SK-N-SH (cell line): ENCODE data around the gene CD99L2. TPM values are rescaled to one million over a fixed set of nuclear protein-coding genes. Genes with fewer than 3 reads are reported as not detected.

ENCODE experiments used
- CTCF ChIA-PET: fragments of 300-600, 350-600 bp; formaldehyde crosslinking; extraction: SDS; loops from one replicate; lab custom pipeline; 2021; lab: Yijun Ruan, JAX
- POLR2A ChIA-PET: fragments of 350-600 bp; sonication (Branson Sonifier 250); formaldehyde crosslinking; extraction: SDS; loops from one replicate; lab custom pipeline; 2020; ENCODE audit warnings: antibody characterized with exemption, inconsistent platforms; lab: Yijun Ruan, JAX
- DNase-seq: peaks from one replicate; pipeline ENCODE4 v3.0.0; 2012
- H2AFZ ChIP-seq: fragments of 200-600 bp; sonication (generic); 2 replicates; pipeline ENCODE4 v1.8.1; 2016; ENCODE audit warnings: antibody characterized with exemption, mild to moderate bottlenecking, low read depth
- H3F3A ChIP-seq: fragments of 200-600 bp; sonication (generic); replicated peaks from 2 replicates; pipeline ENCODE3; 2016; ENCODE audit warnings: antibody characterized with exemption, mild to moderate bottlenecking; ENCODE audit not compliant: insufficient read depth
- H3K27ac ChIP-seq, 2 experiments: fragments of 200-500 bp in 1 of 2; fragments of 200-600 bp in 1 of 2; sonication (Bioruptor generic) in 1 of 2; sonication (generic), shearing (Covaris generic) in 1 of 2; 2 replicates each; pipeline versions ENCODE4 v1.5.1 to v1.6.1; 2014 to 2016; ENCODE audit warnings: low read depth in 2 of 2, inconsistent platforms in 1 of 2, low read length in 1 of 2, mild to moderate bottlenecking in 1 of 2, mixed read lengths in 1 of 2
- H3K27me3 ChIP-seq: fragments of 200-600 bp; sonication (generic), shearing (Covaris generic); 2 replicates; pipeline ENCODE4 v1.6.1; 2016; ENCODE audit warnings: mixed run types; ENCODE audit not compliant: insufficient read depth
- H3K36me3 ChIP-seq, 2 experiments: fragments of 200-500 bp in 1 of 2; fragments of 200-600 bp in 1 of 2; sonication (Bioruptor generic) in 1 of 2; sonication (generic) in 1 of 2; replicated peaks in 1 of 2; 2 replicates each; pipeline versions ENCODE3 to v1.5.1; 2014 to 2016; ENCODE audit warnings: low read length in 1 of 2, mild to moderate bottlenecking in 1 of 2; ENCODE audit not compliant: insufficient read depth in 2 of 2, control insufficient read depth in 1 of 2
- H3K4me1 ChIP-seq, 2 experiments: fragments of 200-500 bp in 1 of 2; fragments of 200-600 bp in 1 of 2; sonication (Bioruptor generic) in 1 of 2; sonication (generic), shearing (Covaris generic) in 1 of 2; 2 replicates each; pipeline versions ENCODE4 v1.5.1 to v1.6.1; 2014 to 2016; ENCODE audit warnings: low read depth in 1 of 2, low read length in 1 of 2, mixed run types in 1 of 2; ENCODE audit not compliant: insufficient read depth in 2 of 2, control insufficient read depth in 1 of 2
- H3K4me2 ChIP-seq: fragments of 200-600 bp; sonication (generic), shearing (Covaris generic); 2 replicates; pipeline ENCODE4 v1.6.1; 2017; ENCODE audit warnings: mixed run types
- H3K4me3 ChIP-seq, 2 experiments: fragments of 200-500 bp in 1 of 2; fragments of 200-600 bp in 1 of 2; sonication (Bioruptor generic) in 1 of 2; sonication (generic), shearing (Covaris generic) in 1 of 2; 2 replicates each; pipeline versions ENCODE4 v1.5.1 to v1.8.1; 2014 to 2016; ENCODE audit warnings: low read depth in 2 of 2, inconsistent platforms in 1 of 2, low read length in 1 of 2, mild to moderate bottlenecking in 1 of 2, mixed read lengths in 1 of 2, moderate library complexity in 1 of 2
- H3K79me2 ChIP-seq: fragments of 200-600 bp; sonication (generic); 2 replicates; pipeline ENCODE4 v1.8.1; 2017; ENCODE audit warnings: mild to moderate bottlenecking; ENCODE audit not compliant: insufficient read depth
- H3K9ac ChIP-seq: fragments of 200-600 bp; sonication (generic); 2 replicates; pipeline ENCODE4 v1.6.1; 2017; ENCODE audit warnings: mixed run types
- H3K9me2 ChIP-seq: fragments of 200-600 bp; sonication (generic); 2 replicates; pipeline ENCODE4 v1.6.1; 2017; ENCODE audit warnings: mixed run types
- H3K9me3 ChIP-seq: fragments of 200-600 bp; sonication (generic); 2 replicates; pipeline ENCODE4 v1.6.1; 2017; ENCODE audit warnings: mixed run types, mild to moderate bottlenecking, moderate library complexity
- H4K20me1 ChIP-seq: fragments of 200-600 bp; sonication (generic); 2 replicates; pipeline ENCODE4 v1.6.1; 2017; ENCODE audit warnings: mild to moderate bottlenecking, mixed run types; ENCODE audit not compliant: insufficient read depth
- EP300 ChIP-seq, 2 experiments: IDR thresholded peaks; 2 replicates each; pipeline versions ENCODE4 v1.4.0 to v1.6.1; 2012; ENCODE audit warnings: borderline replicate concordance in 1 of 2, low read depth in 1 of 2, low read length in 1 of 2
- FOSL2 ChIP-seq: IDR thresholded peaks from 2 replicates; pipeline ENCODE4 v1.4.0; 2012; ENCODE audit warnings: low read depth, mild to moderate bottlenecking, moderate library complexity, borderline replicate concordance
- FOXM1 ChIP-seq: IDR thresholded peaks from 2 replicates; pipeline ENCODE4 v1.4.0; 2012; ENCODE audit warnings: low read depth, mild to moderate bottlenecking
- GABPA ChIP-seq: IDR thresholded peaks from 2 replicates; pipeline ENCODE4 v1.4.0; 2012; ENCODE audit warnings: low read depth, mild to moderate bottlenecking
- JUND ChIP-seq: IDR thresholded peaks from 2 replicates; pipeline ENCODE4 v1.4.0; 2012
- MEF2A ChIP-seq: IDR thresholded peaks from 2 replicates; pipeline ENCODE4 v1.4.0; 2012; ENCODE audit warnings: low read depth, borderline replicate concordance
- NRF1 ChIP-seq: IDR thresholded peaks from 2 replicates; pipeline ENCODE4 v1.6.1; 2012; ENCODE audit warnings: low read depth, mild to moderate bottlenecking, low read length
- RCOR1 ChIP-seq: fragments of 150-350 bp; IDR thresholded peaks from 2 replicates; pipeline ENCODE4 v1.6.1; 2017; ENCODE audit warnings: antibody characterized with exemption, low read length
- RFX5 ChIP-seq: IDR thresholded peaks from 2 replicates; pipeline ENCODE4 v1.6.1; 2012; ENCODE audit warnings: mild to moderate bottlenecking, improper control_type of control experiment, low read length
- SIN3A ChIP-seq: IDR thresholded peaks from 2 replicates; pipeline ENCODE4 v1.6.1; 2012; ENCODE audit warnings: low read depth, mild to moderate bottlenecking, low read length, moderate library complexity, borderline replicate concordance
- SMC3 ChIP-seq: IDR thresholded peaks from 2 replicates; pipeline ENCODE4 v1.6.1; 2012; ENCODE audit warnings: low read depth, low read length, improper control_type of control experiment
- TAF1 ChIP-seq: IDR thresholded peaks from 2 replicates; pipeline ENCODE4 v1.6.1; 2012; ENCODE audit warnings: low read depth, mild to moderate bottlenecking, low read length, moderate library complexity, borderline replicate concordance
- TEAD4 ChIP-seq: IDR thresholded peaks from 2 replicates; pipeline ENCODE4 v1.4.0; 2012; ENCODE audit warnings: mild to moderate bottlenecking, borderline replicate concordance; ENCODE audit not compliant: insufficient read depth
- WGBS: methylation state at CpG from one replicate; pipeline ENCODE4 v1.1.6; 2017; ENCODE audit warnings: low lambda C conversion rate; 5-methylcytosine and 5-hydroxymethylcytosine counted together
- polyA plus RNA-seq, 3 experiments: library from polyadenylated mRNA; depleted of rRNA; stranded (reverse); fragments of >200 nt; gene quantifications; 2 replicates each; pipeline ENCODE4 v1.2.3, GENCODE V29; 2012
- TF ChIP-seq, protein P1 (sequence below): IDR thresholded peaks from 2 replicates; pipeline ENCODE4 v1.6.1; 2012; ENCODE audit warnings: mild to moderate bottlenecking, low read depth, low read length, moderate library complexity
- TF ChIP-seq, protein P2 (sequence below): IDR thresholded peaks from 2 replicates; pipeline ENCODE4 v1.4.0; 2012; ENCODE audit warnings: low read depth
- TF ChIP-seq, protein P3 (sequence below): IDR thresholded peaks from 2 replicates; pipeline ENCODE4; 2012

CD99L2 gene
- polyA plus RNA-seq, 1 of the 3 experiments (the other 2 are of a cell fraction), result 57.7 TPM

DNA sequence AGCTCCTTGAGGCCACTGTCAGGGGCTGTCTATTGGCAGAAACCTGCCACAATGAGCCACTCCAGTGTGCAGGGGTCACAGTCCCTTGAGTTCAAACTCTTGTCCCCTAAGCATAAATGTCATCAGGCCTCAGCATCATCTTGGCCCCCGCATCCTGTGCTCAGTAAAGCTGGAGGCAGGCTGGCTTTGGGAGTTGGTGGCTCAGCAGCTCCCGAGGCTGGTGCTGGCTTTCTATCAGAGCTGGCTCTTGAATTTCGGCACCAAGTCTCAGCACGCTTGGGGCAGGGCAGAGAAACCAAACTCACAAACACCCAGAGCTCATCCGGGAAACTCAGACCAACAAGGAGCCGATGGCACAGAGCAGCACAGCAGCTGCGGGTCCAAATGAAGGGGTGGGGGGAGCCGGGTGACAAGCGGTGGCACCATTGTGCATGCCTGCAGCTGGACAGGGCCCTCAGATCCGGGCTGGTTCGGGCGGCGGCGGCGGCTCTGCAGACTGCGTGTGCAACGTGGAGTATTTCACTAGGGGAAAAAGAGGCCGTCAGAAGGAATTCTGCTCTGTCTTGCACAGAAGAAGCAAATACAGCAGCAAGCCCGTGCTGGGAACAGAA, 129.8 kb downstream of the CD99L2 start (continued):
- TF ChIP-seq, protein P1, sequence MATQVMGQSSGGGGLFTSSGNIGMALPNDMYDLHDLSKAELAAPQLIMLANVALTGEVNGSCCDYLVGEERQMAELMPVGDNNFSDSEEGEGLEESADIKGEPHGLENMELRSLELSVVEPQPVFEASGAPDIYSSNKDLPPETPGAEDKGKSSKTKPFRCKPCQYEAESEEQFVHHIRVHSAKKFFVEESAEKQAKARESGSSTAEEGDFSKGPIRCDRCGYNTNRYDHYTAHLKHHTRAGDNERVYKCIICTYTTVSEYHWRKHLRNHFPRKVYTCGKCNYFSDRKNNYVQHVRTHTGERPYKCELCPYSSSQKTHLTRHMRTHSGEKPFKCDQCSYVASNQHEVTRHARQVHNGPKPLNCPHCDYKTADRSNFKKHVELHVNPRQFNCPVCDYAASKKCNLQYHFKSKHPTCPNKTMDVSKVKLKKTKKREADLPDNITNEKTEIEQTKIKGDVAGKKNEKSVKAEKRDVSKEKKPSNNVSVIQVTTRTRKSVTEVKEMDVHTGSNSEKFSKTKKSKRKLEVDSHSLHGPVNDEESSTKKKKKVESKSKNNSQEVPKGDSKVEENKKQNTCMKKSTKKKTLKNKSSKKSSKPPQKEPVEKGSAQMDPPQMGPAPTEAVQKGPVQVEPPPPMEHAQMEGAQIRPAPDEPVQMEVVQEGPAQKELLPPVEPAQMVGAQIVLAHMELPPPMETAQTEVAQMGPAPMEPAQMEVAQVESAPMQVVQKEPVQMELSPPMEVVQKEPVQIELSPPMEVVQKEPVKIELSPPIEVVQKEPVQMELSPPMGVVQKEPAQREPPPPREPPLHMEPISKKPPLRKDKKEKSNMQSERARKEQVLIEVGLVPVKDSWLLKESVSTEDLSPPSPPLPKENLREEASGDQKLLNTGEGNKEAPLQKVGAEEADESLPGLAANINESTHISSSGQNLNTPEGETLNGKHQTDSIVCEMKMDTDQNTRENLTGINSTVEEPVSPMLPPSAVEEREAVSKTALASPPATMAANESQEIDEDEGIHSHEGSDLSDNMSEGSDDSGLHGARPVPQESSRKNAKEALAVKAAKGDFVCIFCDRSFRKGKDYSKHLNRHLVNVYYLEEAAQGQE, result no peak
- TF ChIP-seq MEF2A (no peak), TAF1 (no peak), TEAD4 (no peak), SIN3A (no peak), JUND (no peak)
- TF ChIP-seq, protein P2, sequence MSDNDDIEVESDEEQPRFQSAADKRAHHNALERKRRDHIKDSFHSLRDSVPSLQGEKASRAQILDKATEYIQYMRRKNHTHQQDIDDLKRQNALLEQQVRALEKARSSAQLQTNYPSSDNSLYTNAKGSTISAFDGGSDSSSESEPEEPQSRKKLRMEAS, result no peak

DNA sequence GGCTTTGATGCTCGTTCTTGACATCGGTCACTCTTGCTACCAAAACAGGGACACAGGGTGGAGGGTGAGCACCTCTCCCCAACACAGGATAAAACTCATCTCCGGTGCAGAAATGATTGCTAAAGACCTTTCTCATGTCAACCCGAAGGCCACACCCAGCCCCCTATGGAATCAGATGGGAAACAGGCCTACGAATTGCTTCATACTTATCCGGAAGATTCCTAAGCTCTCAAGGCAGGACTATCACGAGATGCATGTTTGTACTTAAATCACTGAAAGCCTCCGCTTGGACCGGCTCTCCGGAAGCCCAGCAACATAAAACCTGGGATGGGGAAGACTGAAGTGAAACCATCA, 130.4 kb downstream of the CD99L2 start:
- CTCF ChIA-PET, result interaction anchor here (14.7 kb wide), 1 partner anchor 313 kb away, joined by 219 read pairs; no protein-coding TSS in a partner anchor
- 47% methylated on average over 10 of the region's 10 CpGs for WGBS
- H3F3A ChIP-seq, result no peaks in the 10 kb centered on the region

More for the DNA sequence above, 130.4 kb downstream of the CD99L2 start:
- no peaks in the 10 kb centered on the region for H3K36me3 ChIP-seq
- no peaks in the 10 kb centered on the region for H4K20me1 ChIP-seq
- H3K27me3 ChIP-seq, result peaks cover 13% of the 10 kb centered on the region; the same call in 1 of the 2 replicates
- TF ChIP-seq GABPA, result no peak
- TF ChIP-seq, protein P1, result no peak
- TF ChIP-seq RFX5, result no peak
- no peak for TF ChIP-seq SMC3
- no peak for TF ChIP-seq RCOR1
- no peak for TF ChIP-seq EP300 (IDR thresholded peaks at IDR 0.05; ENCODE audit: borderline replicate concordance in 1 of 2, low read depth in 1 of 2, low read length in 1 of 2)
- TF ChIP-seq FOSL2, result no peak
- TF ChIP-seq TAF1, result no peak
- no peak for TF ChIP-seq TEAD4
- no peak for TF ChIP-seq FOXM1
- TF ChIP-seq SIN3A, result no peak
- TF ChIP-seq, protein P3, sequence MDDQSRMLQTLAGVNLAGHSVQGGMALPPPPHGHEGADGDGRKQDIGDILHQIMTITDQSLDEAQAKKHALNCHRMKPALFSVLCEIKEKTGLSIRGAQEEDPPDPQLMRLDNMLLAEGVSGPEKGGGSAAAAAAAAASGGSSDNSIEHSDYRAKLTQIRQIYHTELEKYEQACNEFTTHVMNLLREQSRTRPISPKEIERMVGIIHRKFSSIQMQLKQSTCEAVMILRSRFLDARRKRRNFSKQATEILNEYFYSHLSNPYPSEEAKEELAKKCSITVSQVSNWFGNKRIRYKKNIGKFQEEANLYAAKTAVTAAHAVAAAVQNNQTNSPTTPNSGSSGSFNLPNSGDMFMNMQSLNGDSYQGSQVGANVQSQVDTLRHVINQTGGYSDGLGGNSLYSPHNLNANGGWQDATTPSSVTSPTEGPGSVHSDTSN, result no peak
- TF ChIP-seq NRF1, result no peak
- TF ChIP-seq, all 33 proteins: peak for 0
- H3K4me1 ChIP-seq, result no peaks in the 10 kb centered on the region; a peak in 1 of 4 replicates
- no peak overlapping the region for H3K4me2 ChIP-seq
- no peaks in the 10 kb centered on the region for H3K9me2 ChIP-seq
- no peak overlapping the region for H3K27ac ChIP-seq
- no peak overlapping the region for H3K9ac ChIP-seq
- POLR2A ChIA-PET, result no interaction called here
- no peak overlapping the region for H3K4me3 ChIP-seq
- H2AFZ ChIP-seq, result no peak overlapping the region
- DNase-seq, result no peak
- no peaks in the 10 kb centered on the region for H3K9me3 ChIP-seq
- no peaks in the 10 kb centered on the region for H3K79me2 ChIP-seq
